ENCODE results near the gene DPYSL3. TPM values are rescaled to one million over a fixed set of nuclear protein-coding genes. Genes with fewer than 3 reads are reported as not detected.

Gene DPYSL3
- total and polyA plus RNA-seq, 5 donors from 2014 or later = 1.1 TPM; not detected in 4

GRCh38 chr5:147455822-147456450, 53.9 kb downstream of the DPYSL3 start:
- Mint-ChIP-seq H3K9me3 (peaks cover 0 to 7% (median 0%) of the 10 kb centered on the region in 7 donors), H3K4me3 (peak overlapping the region in 1 of 4 donors; percentile 41), H3K4me1 (peaks cover 0 to 17% (median 6%) of the 10 kb centered on the region in 4 donors), H3K27ac (no peak overlapping the region), H3K36me3 (no peaks in the 10 kb centered on the region), H3K27me3 (peaks cover 53% of the 10 kb centered on the region)
- ATAC-seq (ENCODE audit: low read depth in 2 of 2) = no peak
- no peaks in the 10 kb centered on the region for H3K9me3 ChIP-seq (ENCODE audit: control insufficient read depth in 2 of 2, low read length in 2 of 2)
- H3K4me1 ChIP-seq (ENCODE audit: control insufficient read depth, insufficient read depth, low read length, poor library complexity, severe bottlenecking) = peaks cover 17% of the 10 kb centered on the region
- H3K4me3 ChIP-seq (ENCODE audit: low read depth, low read length) = no peak overlapping the region
- H3K36me3 ChIP-seq (ENCODE audit: control insufficient read depth, insufficient read depth, low read length) = no peaks in the 10 kb centered on the region
- no peak for DNase-seq
- peaks cover 21% of the 10 kb centered on the region for H3K27me3 ChIP-seq (ENCODE audit: control insufficient read depth, insufficient read depth, low read length)
- H3K27ac ChIP-seq (ENCODE audit: insufficient read depth, low read length, poor library complexity, severe bottlenecking) = no peak overlapping the region

DNA sequence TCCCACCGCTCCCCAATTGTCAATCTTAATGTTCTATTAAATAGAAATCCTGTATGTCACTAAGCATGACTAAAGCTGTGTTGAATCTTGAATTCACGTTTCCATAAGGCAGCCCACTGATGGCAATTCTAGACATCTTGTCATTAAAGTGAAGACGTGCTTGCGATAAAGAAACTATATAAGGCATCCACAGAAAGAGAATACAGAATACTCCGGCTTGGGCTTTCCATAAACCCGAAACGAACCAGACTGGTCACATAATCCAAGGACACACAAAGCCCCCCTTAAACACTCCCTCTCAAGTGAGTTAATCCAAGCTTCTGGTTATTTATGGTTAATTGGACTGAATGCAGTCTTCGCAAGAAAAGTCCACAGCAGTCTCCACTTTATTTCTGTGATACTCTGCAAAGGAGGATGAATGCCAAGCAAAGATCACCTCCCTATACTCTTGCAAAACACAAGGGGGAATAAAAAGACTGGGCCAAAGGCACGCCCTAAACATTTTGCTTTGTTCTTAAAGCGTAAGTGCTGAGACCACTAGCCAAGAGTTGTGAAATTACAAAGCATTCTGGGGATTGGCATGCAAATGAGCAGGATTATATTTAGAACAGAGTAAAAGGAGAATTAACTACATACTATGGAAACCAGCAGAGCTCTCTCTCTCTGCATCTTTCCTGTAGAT, 54.7 kb downstream of the DPYSL3 start:
- Mint-ChIP-seq H3K36me3 (no peaks in the 10 kb centered on the region), H3K27ac (no peak overlapping the region), H3K27me3 (peaks cover 57% of the 10 kb centered on the region), H3K4me1 (peaks cover 0 to 17% (median 6%) of the 10 kb centered on the region in 4 donors), H3K4me3 (peak overlapping the region; percentile 41 to 86 (median 66)), H3K9me3 (peaks cover 0 to 7% (median 0%) of the 10 kb centered on the region in 7 donors)
- Histone ChIP-seq H3K4me3 (ENCODE audit: low read depth, low read length) (no peak overlapping the region), H3K9me3 (ENCODE audit: control insufficient read depth in 2 of 2, low read length in 2 of 2) (no peaks in the 10 kb centered on the region), H3K27me3 (ENCODE audit: control insufficient read depth, insufficient read depth, low read length) (peaks cover 21% of the 10 kb centered on the region), H3K36me3 (ENCODE audit: control insufficient read depth, insufficient read depth, low read length) (no peaks in the 10 kb centered on the region), H3K27ac (ENCODE audit: insufficient read depth, low read length, poor library complexity, severe bottlenecking) (no peak overlapping the region), H3K4me1 (ENCODE audit: control insufficient read depth, insufficient read depth, low read length, poor library complexity, severe bottlenecking) (peaks cover 17% of the 10 kb centered on the region)
- no peak for ATAC-seq (ENCODE audit: low read depth in 2 of 2)
- DNase-seq = no peak

GRCh38 chr5:147453875-147454814, 55.7 kb downstream of the DPYSL3 start:
- Histone ChIP-seq H3K36me3 (ENCODE audit: control insufficient read depth, insufficient read depth, low read length) (no peaks in the 10 kb centered on the region), H3K27ac (ENCODE audit: insufficient read depth, low read length, poor library complexity, severe bottlenecking) (no peak overlapping the region), H3K27me3 (ENCODE audit: control insufficient read depth, insufficient read depth, low read length) (peaks cover 21% of the 10 kb centered on the region), H3K4me3 (ENCODE audit: low read depth, low read length) (no peak overlapping the region), H3K4me1 (ENCODE audit: control insufficient read depth, insufficient read depth, low read length, poor library complexity, severe bottlenecking) (peaks cover 17% of the 10 kb centered on the region), H3K9me3 (ENCODE audit: control insufficient read depth in 2 of 2, low read length in 2 of 2) (no peaks in the 10 kb centered on the region)
- peaks cover 0 to 17% (median 6%) of the 10 kb centered on the region in 4 donors for H3K4me1 Mint-ChIP-seq
- peak in 1 of 2 donors; percentile 26 for ATAC-seq (ENCODE audit: low read depth in 2 of 2)
- no peaks in the 10 kb centered on the region for H3K36me3 Mint-ChIP-seq
- no peak overlapping the region for H3K27ac Mint-ChIP-seq
- peak; percentile 32 to 61 (median 35) for DNase-seq
- H3K4me3 Mint-ChIP-seq = peak overlapping the region; percentile 41 to 83 (median 73)
- H3K27me3 Mint-ChIP-seq = peaks cover 57% of the 10 kb centered on the region
- peaks cover 0 to 9% (median 0%) of the 10 kb centered on the region in 7 donors for H3K9me3 Mint-ChIP-seq

DNA sequence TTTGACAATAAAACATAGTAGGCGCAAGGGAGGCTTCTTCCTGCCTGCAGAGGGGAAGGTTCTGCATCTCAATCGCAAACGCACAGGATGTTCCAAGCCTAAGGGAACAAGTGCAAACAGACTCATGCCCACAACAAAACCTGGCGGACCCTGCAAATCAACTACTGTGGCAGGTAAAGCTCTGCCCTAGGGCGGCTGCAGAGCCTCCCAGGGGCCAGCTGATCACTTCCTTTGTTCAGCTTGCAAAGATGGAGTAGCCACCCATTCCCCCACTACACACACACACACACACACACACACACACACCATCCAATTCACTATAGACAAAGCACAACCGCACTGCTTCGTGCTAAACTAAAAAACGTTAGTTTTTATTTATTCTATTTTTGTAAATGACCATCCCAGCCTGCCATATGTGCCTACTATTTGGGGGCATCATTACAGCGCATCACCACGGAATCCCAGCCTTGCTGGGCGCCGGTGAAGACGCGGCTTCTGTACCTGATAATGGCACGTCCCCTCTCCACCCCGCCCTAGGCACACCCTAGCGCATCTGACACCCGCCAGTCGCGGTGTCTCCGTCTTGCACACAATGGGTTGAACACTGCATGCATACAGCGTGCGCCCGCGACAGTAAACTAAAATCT, 57.6 kb downstream of the DPYSL3 start:
- H3K27ac ChIP-seq (ENCODE audit: insufficient read depth, low read length, poor library complexity, severe bottlenecking) = no peak overlapping the region
- DNase-seq (no peak), ATAC-seq (ENCODE audit: low read depth in 2 of 2) (no peak)
- no peaks in the 10 kb centered on the region for H3K36me3 ChIP-seq (ENCODE audit: control insufficient read depth, insufficient read depth, low read length)
- peaks cover 17% of the 10 kb centered on the region for H3K4me1 ChIP-seq (ENCODE audit: control insufficient read depth, insufficient read depth, low read length, poor library complexity, severe bottlenecking)
- H3K4me3 ChIP-seq (ENCODE audit: low read depth, low read length) = no peak overlapping the region
- no peaks in the 10 kb centered on the region for H3K9me3 ChIP-seq (ENCODE audit: control insufficient read depth in 2 of 2, low read length in 2 of 2)
- no peaks in the 10 kb centered on the region for H3K36me3 Mint-ChIP-seq
- H3K27ac Mint-ChIP-seq = no peak overlapping the region
- peaks cover 21% of the 10 kb centered on the region for H3K27me3 ChIP-seq (ENCODE audit: control insufficient read depth, insufficient read depth, low read length)
- peaks cover 52% of the 10 kb centered on the region for H3K27me3 Mint-ChIP-seq
- H3K4me3 Mint-ChIP-seq = peak overlapping the region; percentile 30 to 71 (median 55)
- H3K4me1 Mint-ChIP-seq = peaks cover 0 to 17% (median 6%) of the 10 kb centered on the region in 4 donors
- H3K9me3 Mint-ChIP-seq = peaks cover 0 to 7% (median 0%) of the 10 kb centered on the region in 7 donors

DNA sequence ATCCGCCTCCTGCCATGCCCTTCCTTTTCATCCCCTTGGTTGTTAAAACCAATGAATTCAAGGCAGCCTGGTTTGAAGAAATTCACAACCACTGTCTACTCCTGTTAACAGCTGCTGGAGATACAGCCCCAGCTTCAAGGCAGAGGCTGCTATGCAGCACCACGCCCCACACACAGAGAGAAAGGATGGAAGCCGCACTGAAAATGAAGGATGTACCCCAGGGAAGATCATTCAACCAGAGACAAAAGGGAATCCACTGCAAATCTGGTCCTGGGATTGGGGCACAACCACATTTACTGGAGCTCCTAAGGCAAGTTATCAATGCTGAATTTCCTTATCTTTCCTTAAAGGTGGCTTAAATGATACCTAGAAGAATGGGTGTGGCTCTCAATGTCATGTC, 58.7 kb downstream of the DPYSL3 start:
- H3K27ac ChIP-seq (ENCODE audit: insufficient read depth, low read length, poor library complexity, severe bottlenecking) = no peak overlapping the region
- peaks cover 0 to 17% (median 6%) of the 10 kb centered on the region in 4 donors for H3K4me1 Mint-ChIP-seq

DNA sequence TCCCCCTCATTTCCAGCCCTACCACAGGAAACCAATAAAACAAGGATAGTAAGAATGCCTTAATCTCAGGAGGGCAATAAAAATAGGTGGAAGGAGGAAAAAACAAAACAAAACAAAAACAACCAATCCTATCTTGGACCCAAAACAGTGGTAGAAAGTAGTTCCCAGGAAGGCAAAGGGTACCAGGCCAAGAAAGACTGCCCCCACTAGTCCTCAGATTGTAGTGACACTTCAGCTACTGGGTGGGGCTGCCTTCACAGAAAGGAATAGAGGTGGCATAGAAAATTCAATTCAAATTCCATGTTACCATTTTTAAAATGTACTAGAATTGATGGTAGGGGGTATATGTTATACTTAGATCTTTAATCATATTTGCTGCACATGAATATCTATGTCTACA, 59.3 kb downstream of the DPYSL3 start:
- no peak overlapping the region for H3K27ac ChIP-seq (ENCODE audit: insufficient read depth, low read length, poor library complexity, severe bottlenecking)
- ATAC-seq (ENCODE audit: low read depth in 2 of 2) (no peak), DNase-seq (no peak)
- peaks cover 18% of the 10 kb centered on the region for H3K27me3 ChIP-seq (ENCODE audit: control insufficient read depth, insufficient read depth, low read length)
- no peaks in the 10 kb centered on the region for H3K36me3 ChIP-seq (ENCODE audit: control insufficient read depth, insufficient read depth, low read length)
- H3K9me3 Mint-ChIP-seq = peaks cover 0 to 7% (median 0%) of the 10 kb centered on the region in 7 donors
- H3K36me3 Mint-ChIP-seq = no peaks in the 10 kb centered on the region
- peaks cover 17% of the 10 kb centered on the region for H3K4me1 ChIP-seq (ENCODE audit: control insufficient read depth, insufficient read depth, low read length, poor library complexity, severe bottlenecking)
- no peak overlapping the region for H3K27ac Mint-ChIP-seq
- H3K4me3 Mint-ChIP-seq = no peak overlapping the region
- H3K27me3 Mint-ChIP-seq = peaks cover 45% of the 10 kb centered on the region
- H3K9me3 ChIP-seq (ENCODE audit: control insufficient read depth in 2 of 2, low read length in 2 of 2) = no peaks in the 10 kb centered on the region
- no peak overlapping the region for H3K4me3 ChIP-seq (ENCODE audit: low read depth, low read length)
- peaks cover 0 to 17% (median 6%) of the 10 kb centered on the region in 4 donors for H3K4me1 Mint-ChIP-seq

More for the DNA sequence above, 58.7 kb downstream of the DPYSL3 start:
- ATAC-seq (ENCODE audit: low read depth in 2 of 2) (no peak), DNase-seq (no peak)
- peaks cover 51% of the 10 kb centered on the region for H3K27me3 Mint-ChIP-seq
- Histone ChIP-seq H3K27me3 (ENCODE audit: control insufficient read depth, insufficient read depth, low read length) (peaks cover 20% of the 10 kb centered on the region), H3K4me3 (ENCODE audit: low read depth, low read length) (no peak overlapping the region), H3K4me1 (ENCODE audit: control insufficient read depth, insufficient read depth, low read length, poor library complexity, severe bottlenecking) (peaks cover 17% of the 10 kb centered on the region), H3K36me3 (ENCODE audit: control insufficient read depth, insufficient read depth, low read length) (no peaks in the 10 kb centered on the region), H3K9me3 (ENCODE audit: control insufficient read depth in 2 of 2, low read length in 2 of 2) (no peaks in the 10 kb centered on the region)
- H3K4me3 Mint-ChIP-seq = no peak overlapping the region
- H3K36me3 Mint-ChIP-seq = no peaks in the 10 kb centered on the region
- no peak overlapping the region for H3K27ac Mint-ChIP-seq
- peaks cover 0 to 7% (median 0%) of the 10 kb centered on the region in 7 donors for H3K9me3 Mint-ChIP-seq

DNA sequence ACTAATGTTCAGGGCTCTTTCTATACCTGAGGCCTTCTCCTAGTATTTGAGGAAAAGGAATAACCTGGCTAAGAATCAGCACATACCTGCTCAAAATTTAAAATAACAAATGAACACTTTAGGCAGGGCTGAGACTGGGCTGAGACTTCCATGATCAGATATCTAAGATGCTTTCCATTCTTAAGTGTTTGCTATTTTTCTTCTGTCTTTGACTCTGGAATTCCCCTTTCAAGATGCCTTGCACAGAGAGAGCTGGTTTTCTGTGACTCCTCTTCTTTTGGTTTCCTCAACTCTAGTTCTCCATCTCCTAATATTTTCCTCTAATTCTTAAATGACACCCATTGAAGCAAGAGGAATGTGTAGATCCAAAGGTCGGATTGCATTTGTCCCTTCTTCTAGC, 61.1 kb downstream of the DPYSL3 start:
- H3K36me3 ChIP-seq (ENCODE audit: control insufficient read depth, insufficient read depth, low read length) = no peaks in the 10 kb centered on the region
- H3K4me3 Mint-ChIP-seq = no peak overlapping the region
- no peak overlapping the region for H3K27ac Mint-ChIP-seq
- H3K9me3 Mint-ChIP-seq = peaks cover 0 to 7% (median 0%) of the 10 kb centered on the region in 7 donors
- no peaks in the 10 kb centered on the region for H3K9me3 ChIP-seq (ENCODE audit: control insufficient read depth in 2 of 2, low read length in 2 of 2)
- H3K27me3 Mint-ChIP-seq = peaks cover 27% of the 10 kb centered on the region
- no peak for DNase-seq
- no peak overlapping the region for H3K4me3 ChIP-seq (ENCODE audit: low read depth, low read length)
- H3K4me1 ChIP-seq (ENCODE audit: control insufficient read depth, insufficient read depth, low read length, poor library complexity, severe bottlenecking) = peaks cover 12% of the 10 kb centered on the region
- no peak for ATAC-seq (ENCODE audit: low read depth in 2 of 2)
- H3K27ac ChIP-seq (ENCODE audit: insufficient read depth, low read length, poor library complexity, severe bottlenecking) = no peak overlapping the region
- no peaks in the 10 kb centered on the region for H3K36me3 Mint-ChIP-seq
- H3K4me1 Mint-ChIP-seq = peaks cover 0 to 7% (median 0%) of the 10 kb centered on the region in 4 donors
- H3K27me3 ChIP-seq (ENCODE audit: control insufficient read depth, insufficient read depth, low read length) = peaks cover 18% of the 10 kb centered on the region

Data from CD4-positive, CD25-positive, alpha-beta regulatory T cell (primary cell).